Activated CD8-positive, alpha-beta memory T cell treated with anti-CD3 and anti-CD28 coated beads, Interleukin-2, amount 50 U/mL, for 4 hours (primary cell): ENCODE measurements around the gene XAB2.

Experiments used
- DNase-seq: peaks from one replicate; pipeline ENCODE4 v3.0.0-alpha.2; 2020

XAB2 gene

GRCh38 chr19:7575434-7576040 lies 53.8 kb downstream of the XAB2 start:
- DNase-seq, result no peak

- DNase-seq, result no peak
Measured at GRCh38 chr19:7570761-7571160, 58.6 kb downstream of the XAB2 start.
